GM18526 (cell line): Measurements from ENCODE around the gene EML2.

Experiments used
- POLR2A ChIP-seq: IDR thresholded peaks from 3 replicates; pipeline ENCODE4 v1.6.1; 2011; ENCODE audit not compliant: insufficient read length; ENCODE audit errors: extremely low read depth

EML2 gene

GRCh38 chr19:45578861-45579260 is 60.3 kb downstream of the EML2 start:
- no peak for TF ChIP-seq POLR2A

- TF ChIP-seq POLR2A, result no peak
These were observed 61.9 kb downstream of the EML2 start for GRCh38 chr19:45577111-45577905.

- no peak for TF ChIP-seq POLR2A
These were observed 62.5 kb downstream of the EML2 start for GRCh38 chr19:45576682-45577081.

- no peak for TF ChIP-seq POLR2A
These were observed 64.0 kb downstream of the EML2 start for GRCh38 chr19:45575216-45575615.

- TF ChIP-seq POLR2A, result no peak
These were observed 64.7 kb downstream of the EML2 start for GRCh38 chr19:45574526-45574925.

- TF ChIP-seq POLR2A, result no peak
These were observed 67.6 kb downstream of the EML2 start for GRCh38 chr19:45571457-45572220.

- TF ChIP-seq POLR2A, result no peak
These were observed 69.4 kb downstream of the EML2 start for GRCh38 chr19:45569619-45570421.

- no peak for TF ChIP-seq POLR2A
These were observed 70.5 kb downstream of the EML2 start for GRCh38 chr19:45568732-45569131.

GRCh38 chr19:45567609-45568008 is 71.6 kb downstream of the EML2 start:
- no peak for TF ChIP-seq POLR2A

- no peak for TF ChIP-seq POLR2A
These were observed 74.9 kb downstream of the EML2 start for GRCh38 chr19:45564131-45564780.

GRCh38 chr19:45560686-45561085 is 78.5 kb downstream of the EML2 start:
- TF ChIP-seq POLR2A, result no peak

GRCh38 chr19:45560038-45560437 is 79.2 kb downstream of the EML2 start:
- TF ChIP-seq POLR2A, result no peak
